Superior temporal gyrus (tissue), 1 donor: Measurements from ENCODE around the gene CPAMD8.

ENCODE experiments used
- DNase-seq: peaks from one replicate; pipeline ENCODE4 v3.0.0-alpha.2; 2016; ENCODE audit errors: extremely low spot score

CPAMD8 gene

GRCh38 chr19:16892868-16893685 is 133.5 kb downstream of the CPAMD8 start:
- DNase-seq, result no peak

GRCh38 chr19:16892436-16892835 is 134.2 kb downstream of the CPAMD8 start:
- DNase-seq, result no peak

DNA sequence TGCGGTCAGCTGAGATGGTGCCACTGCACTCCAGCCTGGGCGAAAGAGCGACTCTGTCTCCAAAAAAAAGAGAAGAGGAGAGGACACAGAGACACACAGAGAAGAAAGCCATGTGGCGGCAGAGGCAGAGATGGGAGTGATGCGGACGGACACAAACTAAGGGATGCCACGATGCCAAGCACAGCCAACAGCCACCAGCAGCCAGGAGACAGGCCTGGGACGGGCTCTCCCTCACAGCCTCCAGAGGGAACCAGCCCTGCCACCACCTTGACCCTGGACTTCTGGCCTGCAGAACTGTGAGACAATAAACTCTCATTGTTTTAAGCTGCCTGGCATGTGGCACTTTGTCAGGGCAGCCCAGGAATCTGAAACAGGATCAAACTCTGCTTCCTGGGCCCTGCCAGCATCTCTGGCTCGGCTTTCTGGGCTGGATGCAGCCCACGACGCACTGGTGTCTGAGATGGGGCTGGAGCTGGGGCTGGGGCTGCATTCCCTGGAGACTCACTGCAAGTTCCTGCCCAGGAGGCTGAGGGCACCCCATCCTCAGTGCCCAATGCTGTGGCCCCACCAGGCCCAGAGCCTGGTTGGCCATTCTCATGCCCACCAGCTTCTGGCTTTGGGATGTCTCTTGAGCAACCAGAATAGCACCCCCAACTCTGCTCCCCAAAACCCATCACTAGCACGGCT is 134.8 kb downstream of the CPAMD8 start:
- DNase-seq, result no peak

DNA sequence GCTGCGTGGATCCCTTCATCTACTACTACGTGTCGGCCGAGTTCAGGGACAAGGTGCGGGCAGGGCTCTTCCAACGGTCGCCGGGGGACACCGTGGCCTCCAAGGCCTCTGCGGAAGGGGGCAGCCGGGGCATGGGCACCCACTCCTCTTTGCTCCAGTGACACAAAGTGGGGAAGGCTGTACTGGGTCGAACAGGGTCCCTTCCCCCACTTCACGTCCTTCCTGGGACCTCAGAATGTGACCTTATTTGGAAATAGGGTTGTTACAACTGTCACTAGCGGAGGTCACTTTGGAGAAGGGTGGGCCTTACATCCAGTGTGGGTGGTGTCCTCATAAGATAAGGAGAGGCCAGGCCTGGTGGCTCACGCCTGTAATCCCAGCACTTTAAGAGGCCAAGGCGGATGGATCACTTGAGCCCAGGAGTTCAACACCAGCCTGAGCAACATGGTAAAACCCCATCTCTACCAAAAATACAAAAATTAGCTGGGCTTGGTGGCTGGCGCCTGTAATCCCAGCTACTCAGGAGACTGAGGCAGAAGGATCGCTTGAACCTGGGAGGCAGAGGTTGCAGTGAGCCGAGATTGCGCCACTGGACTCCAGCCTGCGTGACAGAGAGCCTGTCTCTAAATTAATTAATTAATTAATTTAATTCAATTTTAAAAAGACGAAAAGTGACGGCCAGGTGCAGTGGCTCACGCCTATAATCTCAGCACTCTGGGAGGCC is 136.0 kb downstream of the CPAMD8 start:
- no peak for DNase-seq

GRCh38 chr19:16889883-16890460 is 136.6 kb downstream of the CPAMD8 start:
- DNase-seq, result no peak

- DNase-seq, result no peak
Observed at GRCh38 chr19:16889366-16889882, 137.2 kb downstream of the CPAMD8 start.

GRCh38 chr19:16888629-16889365 is 137.8 kb downstream of the CPAMD8 start, which contains the start of gene F2RL3:
F2RL3 (plus strand) TSS chr19:16888999; CDS start chr19:16889190, 191 bp downstream.
- DNase-seq, result no peak

GRCh38 chr19:16887353-16888265 is 139.0 kb downstream of the CPAMD8 start:
- no peak for DNase-seq

GRCh38 chr19:16886305-16886880 is 140.2 kb downstream of the CPAMD8 start:
- DNase-seq, result no peak

DNA sequence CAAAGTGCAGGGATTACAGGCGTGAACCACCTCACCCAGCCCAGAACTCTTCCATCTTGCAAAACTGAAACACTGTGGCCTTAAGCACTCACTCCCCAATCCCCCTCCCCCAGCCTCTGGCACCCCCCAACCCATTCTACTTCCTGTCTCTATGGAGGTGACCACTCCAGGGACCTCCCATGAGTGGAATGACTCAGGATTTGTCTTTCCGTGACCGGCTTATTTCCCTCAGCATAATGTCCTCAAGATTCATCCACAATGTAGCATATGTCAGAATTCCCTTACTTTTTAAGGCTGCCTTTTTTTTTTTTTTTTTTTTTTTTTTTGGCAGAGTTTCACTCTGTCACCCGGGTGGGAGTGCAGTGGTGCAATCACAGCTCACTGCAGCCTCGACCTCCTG is 141.4 kb downstream of the CPAMD8 start:
- no peak for DNase-seq

- DNase-seq, result no peak
Observed at GRCh38 chr19:16883522-16883921, 143.1 kb downstream of the CPAMD8 start.

DNA sequence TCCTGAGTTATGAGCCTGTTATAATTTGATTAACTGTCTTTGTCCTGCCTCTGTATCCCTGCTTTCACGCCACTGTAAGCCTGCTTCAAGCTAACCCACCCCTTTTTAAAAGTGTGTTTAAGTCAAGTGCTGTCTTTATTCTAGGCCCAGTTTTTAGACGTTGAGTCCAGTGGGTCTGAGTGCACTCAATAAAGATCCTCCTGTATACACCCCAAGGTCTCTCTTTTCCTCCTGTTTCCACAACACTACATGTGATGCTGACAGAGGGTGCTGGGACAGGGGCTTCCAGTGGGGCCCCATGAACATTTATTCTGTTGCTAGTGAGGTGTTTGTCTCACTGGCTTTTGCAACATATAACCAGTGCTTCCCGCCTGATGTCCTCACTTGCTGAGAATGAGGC is 144.5 kb downstream of the CPAMD8 start:
- DNase-seq, result no peak

DNA sequence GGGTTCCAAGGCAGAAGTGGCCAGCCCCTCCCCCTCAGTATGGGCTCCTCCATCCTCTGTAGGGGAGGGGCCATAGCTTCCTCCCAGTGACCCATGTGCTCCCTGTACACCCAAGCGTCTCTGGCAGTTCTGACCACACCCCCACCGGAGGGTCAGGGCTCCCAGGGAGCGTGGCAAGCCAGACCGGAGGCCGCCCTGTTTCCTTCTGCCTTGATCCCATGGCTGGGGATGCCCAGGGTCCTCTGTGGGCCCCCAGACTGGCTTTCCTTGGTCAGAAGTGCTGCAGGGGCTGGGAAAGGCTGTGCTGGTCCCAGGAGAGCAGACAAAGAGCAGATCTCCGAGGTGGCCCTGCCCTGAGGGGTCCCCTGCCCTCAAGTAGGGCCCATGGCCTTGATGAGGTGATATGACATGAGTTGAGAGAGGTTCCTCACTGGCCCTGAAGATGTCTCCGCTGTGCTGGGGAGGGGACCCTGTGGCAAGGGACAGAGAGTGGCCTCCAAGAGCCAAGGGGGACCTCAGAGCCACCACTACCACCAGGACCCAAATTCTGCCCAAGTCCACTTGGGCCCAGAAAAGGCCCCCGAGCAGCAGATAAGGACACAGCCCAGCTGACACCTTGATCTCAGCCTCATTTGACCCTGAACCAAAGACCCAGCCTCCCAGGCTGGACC is 145.6 kb downstream of the CPAMD8 start:
- no peak for DNase-seq

- DNase-seq, result no peak
Observed at GRCh38 chr19:16878181-16878965, 148.2 kb downstream of the CPAMD8 start.

- DNase-seq, result no peak
Observed at GRCh38 chr19:16877581-16877980, 149.0 kb downstream of the CPAMD8 start.

DNA sequence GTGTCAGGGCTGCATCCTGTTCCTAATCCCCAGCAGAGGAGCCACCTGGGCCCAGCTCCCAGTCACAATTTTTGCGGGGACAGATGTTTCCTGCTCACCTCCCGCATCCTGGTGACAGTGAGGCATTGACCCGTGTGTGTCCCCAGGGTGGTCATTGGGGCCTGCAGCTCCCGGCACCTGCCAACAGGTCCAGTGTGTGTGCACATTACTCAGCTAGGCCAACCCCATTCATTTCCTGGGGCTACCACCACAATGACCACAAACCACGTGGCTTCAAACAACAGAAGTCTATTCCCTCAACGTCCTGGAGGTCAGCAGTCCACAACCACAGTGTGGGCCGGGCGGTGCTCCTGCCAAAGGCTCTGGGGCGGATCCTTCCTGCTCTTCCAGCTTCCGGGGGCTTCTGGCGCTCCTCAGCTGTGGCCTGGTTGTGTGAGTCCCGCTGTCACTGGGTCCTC is 149.7 kb downstream of the CPAMD8 start:
- no peak for DNase-seq

DNA sequence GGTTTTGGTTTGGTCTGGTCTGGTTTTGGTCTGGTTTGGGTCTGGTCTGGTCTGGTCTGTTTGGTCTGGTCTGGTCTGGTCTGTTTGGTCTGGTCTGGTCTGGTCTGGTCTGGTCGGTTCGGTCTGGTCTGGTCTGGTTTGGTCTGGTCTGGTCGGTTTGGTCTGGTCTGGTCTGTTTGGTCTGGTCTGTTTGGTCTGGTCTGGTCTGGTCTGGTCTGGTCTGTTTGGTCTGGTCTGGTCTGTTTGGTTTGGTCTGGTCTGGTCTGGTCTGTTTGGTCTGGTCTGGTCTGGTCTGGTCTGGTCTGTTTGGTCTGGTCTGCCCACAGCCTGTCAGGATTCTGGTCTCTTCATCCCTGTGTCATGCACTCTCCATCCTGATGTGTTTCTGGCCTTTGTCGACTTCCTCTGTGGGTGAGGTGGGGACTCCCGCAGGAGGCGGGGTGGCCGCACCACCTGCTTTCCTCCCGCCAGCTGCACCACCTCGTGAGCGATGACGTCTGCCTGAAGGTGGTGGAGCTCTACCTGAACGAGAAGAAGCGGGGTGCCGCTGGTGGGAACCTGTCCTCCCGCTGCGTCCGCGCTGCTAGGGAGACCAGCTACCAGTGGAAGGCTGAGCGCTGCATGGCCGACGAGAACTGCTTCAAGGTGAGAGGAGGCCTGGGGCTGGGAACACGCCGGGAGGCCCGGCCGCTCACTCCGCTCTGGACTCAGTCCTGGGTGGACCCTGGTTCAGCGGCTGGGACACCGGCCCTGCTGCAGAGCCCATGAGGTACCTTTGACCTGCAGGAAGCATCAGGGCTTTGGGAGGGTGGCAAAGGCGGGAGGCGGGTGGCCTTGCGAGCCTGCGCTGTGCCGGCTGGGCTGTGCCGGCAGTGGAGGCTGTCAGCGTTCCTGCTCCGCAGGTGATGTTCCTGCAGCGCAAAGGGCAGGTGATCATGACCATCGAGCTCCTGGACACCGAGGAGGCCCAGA is 150.7 kb downstream of the CPAMD8 start:
- no peak for DNase-seq
